ENCODE data around the gene VEPH1.

GRCh38 chr3:157529085-157529484 lies 25.9 kb upstream of the VEPH1 start:
- TF ChIP-seq CHD2 (IDR thresholded peaks at IDR 0.05; ENCODE audit: low read length, partially characterized antibody) = no peak
- TF ChIP-seq USF1 (IDR thresholded peaks at IDR 0.05; ENCODE audit: borderline replicate concordance, low read depth) = no peak
- no peak for TF ChIP-seq CTCF (IDR thresholded peaks at IDR 0.05)
- no peak for TF ChIP-seq POLR2AphosphoS5 (IDR thresholded peaks at IDR 0.05; ENCODE audit: low read depth, low read length)
- TF ChIP-seq TAF1 (IDR thresholded peaks at IDR 0.05; ENCODE audit: borderline replicate concordance, low read depth, low read length) = no peak
- TF ChIP-seq, protein P1, sequence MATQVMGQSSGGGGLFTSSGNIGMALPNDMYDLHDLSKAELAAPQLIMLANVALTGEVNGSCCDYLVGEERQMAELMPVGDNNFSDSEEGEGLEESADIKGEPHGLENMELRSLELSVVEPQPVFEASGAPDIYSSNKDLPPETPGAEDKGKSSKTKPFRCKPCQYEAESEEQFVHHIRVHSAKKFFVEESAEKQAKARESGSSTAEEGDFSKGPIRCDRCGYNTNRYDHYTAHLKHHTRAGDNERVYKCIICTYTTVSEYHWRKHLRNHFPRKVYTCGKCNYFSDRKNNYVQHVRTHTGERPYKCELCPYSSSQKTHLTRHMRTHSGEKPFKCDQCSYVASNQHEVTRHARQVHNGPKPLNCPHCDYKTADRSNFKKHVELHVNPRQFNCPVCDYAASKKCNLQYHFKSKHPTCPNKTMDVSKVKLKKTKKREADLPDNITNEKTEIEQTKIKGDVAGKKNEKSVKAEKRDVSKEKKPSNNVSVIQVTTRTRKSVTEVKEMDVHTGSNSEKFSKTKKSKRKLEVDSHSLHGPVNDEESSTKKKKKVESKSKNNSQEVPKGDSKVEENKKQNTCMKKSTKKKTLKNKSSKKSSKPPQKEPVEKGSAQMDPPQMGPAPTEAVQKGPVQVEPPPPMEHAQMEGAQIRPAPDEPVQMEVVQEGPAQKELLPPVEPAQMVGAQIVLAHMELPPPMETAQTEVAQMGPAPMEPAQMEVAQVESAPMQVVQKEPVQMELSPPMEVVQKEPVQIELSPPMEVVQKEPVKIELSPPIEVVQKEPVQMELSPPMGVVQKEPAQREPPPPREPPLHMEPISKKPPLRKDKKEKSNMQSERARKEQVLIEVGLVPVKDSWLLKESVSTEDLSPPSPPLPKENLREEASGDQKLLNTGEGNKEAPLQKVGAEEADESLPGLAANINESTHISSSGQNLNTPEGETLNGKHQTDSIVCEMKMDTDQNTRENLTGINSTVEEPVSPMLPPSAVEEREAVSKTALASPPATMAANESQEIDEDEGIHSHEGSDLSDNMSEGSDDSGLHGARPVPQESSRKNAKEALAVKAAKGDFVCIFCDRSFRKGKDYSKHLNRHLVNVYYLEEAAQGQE (IDR thresholded peaks at IDR 0.05; ENCODE audit: low read depth, low read length) = no peak
- TF ChIP-seq SIN3A (IDR thresholded peaks at IDR 0.05; ENCODE audit: borderline replicate concordance, low read depth, low read length) = no peak

Data from SK-N-SH (cell line).